ENCODE results near the gene MEF2D. TPM values are rescaled to one million over a fixed set of nuclear protein-coding genes. Genes with fewer than 3 reads are reported as not detected.

MEF2D gene
- total RNA-seq, 5 donors from 2014 or later (not counting 1 experiment from before 2014, with no cell fraction given) = 60.7 to 133 (median 79.3) TPM

GRCh38 chr1:156505679-156506298 is 5.2 kb upstream of the MEF2D start:
- Mint-ChIP-seq H3K4me3 (peak overlapping the region; percentile 77 to 82 (median 80)), H3K4me1 (peaks cover 61 to 74% (median 73%) of the 10 kb centered on the region in 3 donors), H3K36me3 (no peaks in the 10 kb centered on the region), H3K9me3 (no peaks in the 10 kb centered on the region), H3K27me3 (no peaks in the 10 kb centered on the region), H3K27ac (peak overlapping the region; percentile 97 to 99)
- H3K36me3 ChIP-seq (ENCODE audit: control insufficient read depth in 2 of 2, extremely low read depth in 1 of 2, insufficient read depth in 1 of 2, low read length in 1 of 2) = no peaks in the 10 kb centered on the region
- peak in 1 of 35 experiments; percentile 28 for DNase-seq
- no peak for ATAC-seq (replicated peaks in 1 of 4)
- peak overlapping the region in 1 of 2 donors; percentile 37 for H3K4me3 ChIP-seq (ENCODE audit: control insufficient read depth in 1 of 2, extremely low read depth in 1 of 2, low read length in 1 of 2)
- CTCF ChIA-PET = interaction anchor here in 1 of 2 donors (1.0 to 5.4 kb wide), 4 partner anchors 17 to 48 kb away, joined by 3 to 51 read pairs (median 10); no protein-coding TSS in a partner anchor
- H3K9me3 ChIP-seq = no peaks in the 10 kb centered on the region
- peaks cover 47 to 71% of the 10 kb centered on the region in 2 experiments for H3K4me1 ChIP-seq (ENCODE audit: control insufficient read depth in 1 of 2, extremely low read depth in 1 of 2, insufficient read depth in 2 of 2, low read length in 2 of 2)
- no CpG with 5 or more reads among the region's 21 CpGs for WGBS (ENCODE audit: insufficient coverage)
- H3K27me3 ChIP-seq (replicated peaks in 1 of 2; ENCODE audit: control insufficient read depth in 2 of 2, extremely low read depth in 1 of 2, insufficient read depth in 2 of 2, low read length in 1 of 2) = peaks cover 0 to 5% of the 10 kb centered on the region in 2 experiments
- POLR2A ChIA-PET = interaction anchor here in 1 of 2 donors (0.6 kb wide), 1 partner anchor 291 kb away, joined by 3 read pairs; no protein-coding TSS in a partner anchor
- H3K27ac ChIP-seq (ENCODE audit: low read length) = peak overlapping the region; percentile 97

- no peaks in the 10 kb centered on the region for H3K9me3 ChIP-seq
- CTCF ChIA-PET = interaction anchor here (0.5 to 5.4 kb wide), 10 partner anchors 10 to 119 kb away, joined by 3 to 51 read pairs (median 5); no protein-coding TSS in a partner anchor
- peak overlapping the region; percentile 97 to 99 for H3K27ac Mint-ChIP-seq
- H3K27me3 ChIP-seq (replicated peaks in 1 of 2; ENCODE audit: control insufficient read depth in 2 of 2, extremely low read depth in 1 of 2, insufficient read depth in 2 of 2, low read length in 1 of 2) = peaks cover 0 to 5% of the 10 kb centered on the region in 2 experiments
- peaks cover 47 to 71% of the 10 kb centered on the region in 2 experiments for H3K4me1 ChIP-seq (ENCODE audit: control insufficient read depth in 1 of 2, extremely low read depth in 1 of 2, insufficient read depth in 2 of 2, low read length in 2 of 2)
- no peaks in the 10 kb centered on the region for H3K9me3 Mint-ChIP-seq
- under 1% methylated on average over 30 of the region's 45 CpGs for WGBS (ENCODE audit: insufficient coverage)
- POLR2A ChIA-PET = interaction anchor here (0.6 kb wide), 4 partner anchors 25 to 489 kb away, joined by 3 to 4 read pairs (median 4); no protein-coding TSS in a partner anchor
- no peaks in the 10 kb centered on the region for H3K36me3 Mint-ChIP-seq
- peak overlapping the region; percentile 97 for H3K27ac ChIP-seq (ENCODE audit: low read length)
- ATAC-seq (replicated peaks in 1 of 4) = peak; percentile 55 to 62 (median 60)
- H3K27me3 Mint-ChIP-seq = no peaks in the 10 kb centered on the region
- peak; percentile 95 to 100 (median 99) for DNase-seq
- peak overlapping the region; percentile 37 to 54 for H3K4me3 ChIP-seq (ENCODE audit: control insufficient read depth in 1 of 2, extremely low read depth in 1 of 2, low read length in 1 of 2)
- H3K4me1 Mint-ChIP-seq = peaks cover 61 to 74% (median 73%) of the 10 kb centered on the region in 3 donors
- H3K4me3 Mint-ChIP-seq = peak overlapping the region; percentile 77 to 82 (median 80)
- H3K36me3 ChIP-seq (ENCODE audit: control insufficient read depth in 2 of 2, extremely low read depth in 1 of 2, insufficient read depth in 1 of 2, low read length in 1 of 2) = no peaks in the 10 kb centered on the region
Observed at GRCh38 chr1:156504821-156505678, 4.5 kb upstream of the MEF2D start.

- Histone ChIP-seq H3K36me3 (ENCODE audit: control insufficient read depth in 2 of 2, extremely low read depth in 1 of 2, insufficient read depth in 1 of 2, low read length in 1 of 2) (no peaks in the 10 kb centered on the region), H3K27me3 (replicated peaks in 1 of 2; ENCODE audit: control insufficient read depth in 2 of 2, extremely low read depth in 1 of 2, insufficient read depth in 2 of 2, low read length in 1 of 2) (peaks cover 0 to 5% of the 10 kb centered on the region in 2 experiments), H3K9me3 (no peaks in the 10 kb centered on the region), H3K4me1 (ENCODE audit: control insufficient read depth in 1 of 2, extremely low read depth in 1 of 2, insufficient read depth in 2 of 2, low read length in 2 of 2) (peaks cover 47 to 73% of the 10 kb centered on the region in 2 experiments), H3K4me3 (ENCODE audit: control insufficient read depth in 1 of 2, extremely low read depth in 1 of 2, low read length in 1 of 2) (peak overlapping the region; percentile 37 to 54), H3K27ac (ENCODE audit: low read length) (peak overlapping the region; percentile 97)
- no peaks in the 10 kb centered on the region for H3K9me3 Mint-ChIP-seq
- H3K36me3 Mint-ChIP-seq = no peaks in the 10 kb centered on the region
- no CpG with 5 or more reads among the region's 5 CpGs for WGBS (ENCODE audit: insufficient coverage)
- H3K4me1 Mint-ChIP-seq = peaks cover 61 to 74% (median 73%) of the 10 kb centered on the region in 3 donors
- H3K27me3 Mint-ChIP-seq = no peaks in the 10 kb centered on the region
- peak in 10 of 35 experiments; percentile 15 to 62 (median 32) for DNase-seq
- ChIA-PET POLR2A (interaction anchor here (0.6 kb wide), 4 partner anchors 24 to 489 kb away, joined by 3 to 4 read pairs (median 4); no protein-coding TSS in a partner anchor), CTCF (interaction anchor here (0.5 to 5.4 kb wide), 10 partner anchors 11 to 119 kb away, joined by 3 to 51 read pairs (median 5); no protein-coding TSS in a partner anchor)
- H3K4me3 Mint-ChIP-seq = peak overlapping the region; percentile 77 to 82 (median 80)
- ATAC-seq (replicated peaks in 1 of 4) = peak in 1 of 4 experiments; percentile 4
- H3K27ac Mint-ChIP-seq = peak overlapping the region; percentile 97 to 99
Observed at GRCh38 chr1:156504438-156504813, 3.9 kb upstream of the MEF2D start.

- ATAC-seq (replicated peaks in 1 of 4) (no peak), DNase-seq (no peak)
- ChIA-PET CTCF (interaction anchor here (0.5 to 5.4 kb wide), 7 partner anchors 23 to 118 kb away, joined by 3 to 51 read pairs (median 6); no protein-coding TSS in a partner anchor), POLR2A (no interaction called here)
- Histone ChIP-seq H3K36me3 (ENCODE audit: control insufficient read depth in 2 of 2, extremely low read depth in 1 of 2, insufficient read depth in 1 of 2, low read length in 1 of 2) (no peaks in the 10 kb centered on the region), H3K4me1 (ENCODE audit: control insufficient read depth in 1 of 2, extremely low read depth in 1 of 2, insufficient read depth in 2 of 2, low read length in 2 of 2) (peaks cover 51 to 76% of the 10 kb centered on the region in 2 experiments), H3K27ac (ENCODE audit: low read length) (peak overlapping the region; percentile 97), H3K4me3 (ENCODE audit: control insufficient read depth in 1 of 2, extremely low read depth in 1 of 2, low read length in 1 of 2) (peak overlapping the region in 1 of 2 donors; percentile 54), H3K9me3 (no peaks in the 10 kb centered on the region), H3K27me3 (replicated peaks in 1 of 2; ENCODE audit: control insufficient read depth in 2 of 2, extremely low read depth in 1 of 2, insufficient read depth in 2 of 2, low read length in 1 of 2) (peaks cover 0 to 4% of the 10 kb centered on the region in 2 experiments)
- Mint-ChIP-seq H3K9me3 (no peaks in the 10 kb centered on the region), H3K4me3 (peak overlapping the region; percentile 22 to 82 (median 77)), H3K27me3 (no peaks in the 10 kb centered on the region), H3K27ac (peak overlapping the region; percentile 97 to 99), H3K4me1 (peaks cover 55 to 72% (median 70%) of the 10 kb centered on the region in 3 donors), H3K36me3 (no peaks in the 10 kb centered on the region)
- WGBS (ENCODE audit: insufficient coverage) = 53% methylated on average over 2 of the region's 5 CpGs
Observed at GRCh38 chr1:156503698-156504437, 3.3 kb upstream of the MEF2D start.

- 74% methylated on average over 5 of the region's 12 CpGs for WGBS (ENCODE audit: insufficient coverage)
- POLR2A ChIA-PET = no interaction called here
- Histone ChIP-seq H3K27ac (ENCODE audit: low read length) (peak overlapping the region; percentile 97), H3K4me3 (ENCODE audit: control insufficient read depth in 1 of 2, extremely low read depth in 1 of 2, low read length in 1 of 2) (no peak overlapping the region), H3K4me1 (ENCODE audit: control insufficient read depth in 1 of 2, extremely low read depth in 1 of 2, insufficient read depth in 2 of 2, low read length in 2 of 2) (peaks cover 54 to 76% of the 10 kb centered on the region in 2 experiments), H3K36me3 (ENCODE audit: control insufficient read depth in 2 of 2, extremely low read depth in 1 of 2, insufficient read depth in 1 of 2, low read length in 1 of 2) (no peaks in the 10 kb centered on the region), H3K9me3 (no peaks in the 10 kb centered on the region), H3K27me3 (replicated peaks in 1 of 2; ENCODE audit: control insufficient read depth in 2 of 2, extremely low read depth in 1 of 2, insufficient read depth in 2 of 2, low read length in 1 of 2) (peaks cover 0 to 3% of the 10 kb centered on the region in 2 experiments)
- peak overlapping the region in 2 of 3 donors; percentile 17 to 82 for H3K4me3 Mint-ChIP-seq
- ATAC-seq (replicated peaks in 1 of 4) (no peak), DNase-seq (no peak)
- H3K4me1 Mint-ChIP-seq = peaks cover 54 to 73% (median 70%) of the 10 kb centered on the region in 3 donors
- H3K27ac Mint-ChIP-seq = peak overlapping the region; percentile 97 to 99
- no peaks in the 10 kb centered on the region for H3K9me3 Mint-ChIP-seq
- H3K27me3 Mint-ChIP-seq = no peaks in the 10 kb centered on the region
- CTCF ChIA-PET = interaction anchor here in 1 of 2 donors (3.4 to 5.4 kb wide), 2 partner anchors 14 to 22 kb away, joined by 31 to 51 read pairs; no protein-coding TSS in a partner anchor
- H3K36me3 Mint-ChIP-seq = no peaks in the 10 kb centered on the region
Observed at GRCh38 chr1:156502894-156503697, 2.5 kb upstream of the MEF2D start.

Data from T-cell (primary cell).